ACC112 (cell line): ENCODE results near the gene SYP.

Source experiments
- H2AFZ ChIP-seq: fragments of 200-600 bp; sonication (generic); one replicate; pipeline ENCODE4 v1.6.0; 2017; ENCODE audit warnings: antibody characterized with exemption, low read length; ENCODE audit not compliant: unreplicated experiment
- H3K27ac ChIP-seq: fragments of 200-600 bp; sonication (generic); 2 replicates; pipeline ENCODE4 v1.5.1; 2014; ENCODE audit warnings: low read depth, mild to moderate bottlenecking, antibody characterized with exemption, low read length, moderate library complexity
- H3K27me3 ChIP-seq: fragments of 200-600 bp; sonication (generic); 2 replicates; pipeline ENCODE4 v1.6.1; 2014; ENCODE audit warnings: mild to moderate bottlenecking, antibody characterized with exemption, low read length, moderate library complexity, mixed read lengths; ENCODE audit not compliant: insufficient read depth
- H3K36me3 ChIP-seq: fragments of 200-600 bp; sonication (generic); 2 replicates; pipeline ENCODE4 v1.6.1; 2016; ENCODE audit warnings: mild to moderate bottlenecking, antibody characterized with exemption, low read length, moderate library complexity, mixed read lengths; ENCODE audit not compliant: insufficient read depth
- H3K4me1 ChIP-seq: fragments of 200-600 bp; sonication (generic); one replicate; pipeline ENCODE4 v1.6.1; 2016; ENCODE audit warnings: low read length, mixed read lengths; ENCODE audit not compliant: insufficient read depth, unreplicated experiment, control insufficient read depth
- H3K4me3 ChIP-seq: fragments of 200-600 bp; sonication (generic); 2 replicates; pipeline ENCODE4 v1.5.1; 2014; ENCODE audit warnings: mild to moderate bottlenecking, low read depth, low read length
- H3K79me2 ChIP-seq: fragments of 200-600 bp; sonication (generic); one replicate; pipeline ENCODE4 v1.6.0; 2016; ENCODE audit warnings: low read length; ENCODE audit not compliant: control insufficient read depth, unreplicated experiment, insufficient read depth

SYP gene

GRCh38 chrX:49220100-49220499 is 20.1 kb upstream of the SYP start:
- Histone ChIP-seq H3K27me3 (no peaks in the 10 kb centered on the region), H2AFZ (no peak overlapping the region), H3K27ac (no peak overlapping the region), H3K4me1 (no peaks in the 10 kb centered on the region), H3K79me2 (no peaks in the 10 kb centered on the region), H3K4me3 (no peak overlapping the region), H3K36me3 (no peaks in the 10 kb centered on the region)

GRCh38 chrX:49214996-49215526 is 15.1 kb upstream of the SYP start:
- Histone ChIP-seq H3K79me2 (no peaks in the 10 kb centered on the region), H3K36me3 (no peaks in the 10 kb centered on the region), H3K27me3 (peaks cover 11% of the 10 kb centered on the region; the same call in 1 of the 2 replicates)

GRCh38 chrX:49214416-49214815 is 14.4 kb upstream of the SYP start:
- Histone ChIP-seq H3K27ac (no peak overlapping the region), H3K27me3 (peaks cover 11% of the 10 kb centered on the region; the same call in 1 of the 2 replicates), H3K4me1 (no peaks in the 10 kb centered on the region), H3K36me3 (no peaks in the 10 kb centered on the region), H3K4me3 (no peak overlapping the region), H2AFZ (no peak overlapping the region), H3K79me2 (no peaks in the 10 kb centered on the region)

More at GRCh38 chrX:49214996-49215526, 15.1 kb upstream of the SYP start:
- Histone ChIP-seq H3K4me3 (no peak overlapping the region), H2AFZ (no peak overlapping the region), H3K4me1 (no peaks in the 10 kb centered on the region), H3K27ac (no peak overlapping the region)

GRCh38 chrX:49212861-49213260 is 12.9 kb upstream of the SYP start:
- Histone ChIP-seq H3K27me3 (peaks cover 11% of the 10 kb centered on the region; the same call in 1 of the 2 replicates), H3K79me2 (no peaks in the 10 kb centered on the region), H3K4me1 (no peaks in the 10 kb centered on the region), H2AFZ (no peak overlapping the region), H3K36me3 (no peaks in the 10 kb centered on the region), H3K27ac (no peak overlapping the region), H3K4me3 (no peak overlapping the region)

GRCh38 chrX:49212209-49212608 is 12.2 kb upstream of the SYP start:
- no peaks in the 10 kb centered on the region for H3K36me3 ChIP-seq
- H2AFZ ChIP-seq: no peak overlapping the region
- no peak overlapping the region for H3K4me3 ChIP-seq
- no peaks in the 10 kb centered on the region for H3K79me2 ChIP-seq
- no peaks in the 10 kb centered on the region for H3K4me1 ChIP-seq
- peaks cover 11% of the 10 kb centered on the region; the same call in 1 of the 2 replicates for H3K27me3 ChIP-seq
- H3K27ac ChIP-seq: no peak overlapping the region

GRCh38 chrX:49211074-49211473 is 11.1 kb upstream of the SYP start:
- H3K4me3 ChIP-seq: no peak overlapping the region
- no peak overlapping the region for H2AFZ ChIP-seq
- H3K4me1 ChIP-seq: no peaks in the 10 kb centered on the region
- peaks cover 11% of the 10 kb centered on the region; the same call in 1 of the 2 replicates for H3K27me3 ChIP-seq
- H3K27ac ChIP-seq: no peak overlapping the region
- H3K79me2 ChIP-seq: no peaks in the 10 kb centered on the region
- no peaks in the 10 kb centered on the region for H3K36me3 ChIP-seq

- no peak overlapping the region for H3K27ac ChIP-seq
- no peak overlapping the region for H3K4me3 ChIP-seq
- H3K79me2 ChIP-seq: no peaks in the 10 kb centered on the region
- H3K36me3 ChIP-seq: no peaks in the 10 kb centered on the region
- H2AFZ ChIP-seq: no peak overlapping the region
- peaks cover 11% of the 10 kb centered on the region; the same call in 1 of the 2 replicates for H3K27me3 ChIP-seq
- no peaks in the 10 kb centered on the region for H3K4me1 ChIP-seq
Observed at GRCh38 chrX:49210406-49210805, 10.4 kb upstream of the SYP start.

- Histone ChIP-seq H3K36me3 (no peaks in the 10 kb centered on the region), H3K4me1 (no peaks in the 10 kb centered on the region), H3K27ac (no peak overlapping the region), H3K79me2 (no peaks in the 10 kb centered on the region), H2AFZ (no peak overlapping the region), H3K4me3 (no peak overlapping the region), H3K27me3 (peaks cover 11% of the 10 kb centered on the region; the same call in 1 of the 2 replicates)
Observed at GRCh38 chrX:49209434-49210251, 9.7 kb upstream of the SYP start.

GRCh38 chrX:49208399-49208798 is 8.4 kb upstream of the SYP start:
- no peaks in the 10 kb centered on the region for H3K79me2 ChIP-seq
- no peak overlapping the region for H2AFZ ChIP-seq
- no peaks in the 10 kb centered on the region for H3K36me3 ChIP-seq
- H3K27me3 ChIP-seq: peaks cover 11% of the 10 kb centered on the region; the same call in 1 of the 2 replicates
- no peak overlapping the region for H3K4me3 ChIP-seq
- H3K27ac ChIP-seq: no peak overlapping the region
- no peaks in the 10 kb centered on the region for H3K4me1 ChIP-seq

- Histone ChIP-seq H3K27me3 (0 out of 2 replicates have a peak, but pooled peaks cover 5% of the 10 kb centered on the region), H2AFZ (no peak overlapping the region), H3K4me3 (no peak overlapping the region), H3K36me3 (no peaks in the 10 kb centered on the region), H3K4me1 (no peaks in the 10 kb centered on the region), H3K79me2 (no peaks in the 10 kb centered on the region), H3K27ac (no peak overlapping the region)
Observed at GRCh38 chrX:49206543-49206942, 6.5 kb upstream of the SYP start.

GRCh38 chrX:49205443-49205842 is 5.5 kb upstream of the SYP start:
- Histone ChIP-seq H3K4me3 (no peak overlapping the region), H3K27me3 (no peaks in the 10 kb centered on the region), H3K79me2 (no peaks in the 10 kb centered on the region), H3K27ac (no peak overlapping the region), H2AFZ (no peak overlapping the region), H3K4me1 (no peaks in the 10 kb centered on the region), H3K36me3 (no peaks in the 10 kb centered on the region)
